NCI-H460 (cell line): ENCODE data around the gene UQCC2. TPM values are rescaled to one million over a fixed set of nuclear protein-coding genes. Genes with fewer than 3 reads are reported as not detected.

Experiments
- DNase-seq: peaks from one replicate; pipeline ENCODE4 v3.0.0-alpha.2; 2016; ENCODE audit warnings: low read depth; ENCODE audit errors: extremely low read depth
- total RNA-seq: library from RNA; depleted of rRNA; stranded (reverse); fragments of >200 nt; shearing (Covaris generic); gene quantifications from 2 replicates; pipeline ENCODE4 v1.2.3, GENCODE V29; 2014

Gene UQCC2
- total RNA-seq, 1 experiment from 2014 or later = 29.2 TPM

DNA sequence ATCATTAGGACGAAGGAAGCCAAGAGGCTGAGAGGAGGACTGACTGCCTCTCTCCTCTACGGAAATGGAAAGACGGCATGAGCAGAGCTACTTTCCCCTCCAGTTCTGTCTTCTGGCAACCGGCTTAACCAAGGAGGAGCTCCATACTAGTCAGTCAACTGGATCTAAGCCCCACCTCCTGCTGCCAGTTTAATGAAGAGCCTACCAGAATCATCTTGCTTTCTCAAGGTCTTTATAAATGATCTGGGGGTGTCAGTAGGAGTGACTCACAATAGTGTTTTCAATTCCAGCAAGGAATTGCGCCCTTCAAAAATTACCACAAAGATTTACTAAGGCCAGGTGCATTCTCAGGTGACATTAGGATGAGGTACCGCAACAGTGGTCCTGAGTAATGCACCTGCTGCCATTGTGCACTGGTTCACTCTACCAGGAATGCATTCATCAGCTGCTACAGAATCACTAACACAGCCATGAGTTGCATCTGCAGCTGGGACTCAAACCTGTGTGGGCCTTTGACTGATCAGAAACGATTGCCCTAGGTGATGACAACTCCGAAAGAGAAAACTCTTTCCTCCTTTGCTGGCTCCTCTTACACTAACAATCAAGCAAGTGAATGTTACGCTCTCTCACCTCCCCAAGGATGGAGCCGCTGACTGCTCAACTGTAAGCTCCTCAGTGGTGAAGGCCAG, 2.8 kb downstream of the UQCC2 start:
- no peak for DNase-seq

GRCh38 chr6:33707771-33708170, 3.7 kb downstream of the UQCC2 start:
- no peak for DNase-seq

DNA sequence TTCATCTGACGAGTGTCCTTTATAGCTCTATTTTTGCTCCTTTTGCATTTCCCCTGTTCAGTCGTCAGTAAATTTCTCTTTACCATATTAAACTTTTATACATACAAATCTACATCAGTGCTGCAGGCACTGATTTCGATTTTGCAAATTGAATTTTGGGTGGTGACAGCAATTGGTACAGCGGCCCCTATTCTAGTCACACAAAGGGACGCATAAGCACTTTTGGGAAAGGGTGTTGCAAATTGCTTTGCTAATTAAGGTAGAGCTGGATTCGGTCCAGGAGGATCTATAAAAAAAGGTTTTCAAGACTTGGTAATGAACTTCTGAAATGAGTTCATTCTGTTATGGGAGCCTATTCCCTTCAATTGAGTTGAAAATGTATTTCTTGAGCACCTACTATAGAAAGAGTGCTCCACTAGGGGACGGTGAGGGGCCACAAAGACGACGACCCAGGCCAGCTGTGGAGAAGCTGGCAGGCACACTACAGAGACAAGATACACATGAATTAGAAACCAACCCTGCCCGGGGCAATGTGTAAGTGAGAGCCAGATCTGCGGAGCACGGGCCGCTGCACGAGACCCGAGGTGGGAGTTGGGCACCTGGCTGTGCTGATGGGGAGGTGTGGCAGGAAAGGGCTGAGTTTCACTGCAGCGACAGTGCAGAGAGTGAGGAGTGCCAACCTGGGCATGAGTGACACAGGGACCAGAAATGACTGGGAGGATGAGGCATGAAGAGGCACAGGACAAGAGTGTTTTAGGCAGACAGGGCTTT, 5.4 kb downstream of the UQCC2 start:
- no peak for DNase-seq

- no peak for DNase-seq
These were observed 6.1 kb downstream of the UQCC2 start for GRCh38 chr6:33705268-33705885.

GRCh38 chr6:33704215-33705066, 7.1 kb downstream of the UQCC2 start:
- DNase-seq = no peak

- peak; percentile 49 for DNase-seq
These were observed 9.0 kb downstream of the UQCC2 start for GRCh38 chr6:33702345-33702977.

GRCh38 chr6:33700391-33701050, 11.0 kb downstream of the UQCC2 start:
- peak; percentile 75 for DNase-seq

- DNase-seq = no peak
These were observed 11.8 kb downstream of the UQCC2 start for GRCh38 chr6:33699739-33700138.

GRCh38 chr6:33699131-33699530, 12.4 kb downstream of the UQCC2 start:
- DNase-seq = no peak

GRCh38 chr6:33698494-33698893, 13.0 kb downstream of the UQCC2 start:
- no peak for DNase-seq

- no peak for DNase-seq
These were observed 13.7 kb downstream of the UQCC2 start for GRCh38 chr6:33697845-33698244.

DNA sequence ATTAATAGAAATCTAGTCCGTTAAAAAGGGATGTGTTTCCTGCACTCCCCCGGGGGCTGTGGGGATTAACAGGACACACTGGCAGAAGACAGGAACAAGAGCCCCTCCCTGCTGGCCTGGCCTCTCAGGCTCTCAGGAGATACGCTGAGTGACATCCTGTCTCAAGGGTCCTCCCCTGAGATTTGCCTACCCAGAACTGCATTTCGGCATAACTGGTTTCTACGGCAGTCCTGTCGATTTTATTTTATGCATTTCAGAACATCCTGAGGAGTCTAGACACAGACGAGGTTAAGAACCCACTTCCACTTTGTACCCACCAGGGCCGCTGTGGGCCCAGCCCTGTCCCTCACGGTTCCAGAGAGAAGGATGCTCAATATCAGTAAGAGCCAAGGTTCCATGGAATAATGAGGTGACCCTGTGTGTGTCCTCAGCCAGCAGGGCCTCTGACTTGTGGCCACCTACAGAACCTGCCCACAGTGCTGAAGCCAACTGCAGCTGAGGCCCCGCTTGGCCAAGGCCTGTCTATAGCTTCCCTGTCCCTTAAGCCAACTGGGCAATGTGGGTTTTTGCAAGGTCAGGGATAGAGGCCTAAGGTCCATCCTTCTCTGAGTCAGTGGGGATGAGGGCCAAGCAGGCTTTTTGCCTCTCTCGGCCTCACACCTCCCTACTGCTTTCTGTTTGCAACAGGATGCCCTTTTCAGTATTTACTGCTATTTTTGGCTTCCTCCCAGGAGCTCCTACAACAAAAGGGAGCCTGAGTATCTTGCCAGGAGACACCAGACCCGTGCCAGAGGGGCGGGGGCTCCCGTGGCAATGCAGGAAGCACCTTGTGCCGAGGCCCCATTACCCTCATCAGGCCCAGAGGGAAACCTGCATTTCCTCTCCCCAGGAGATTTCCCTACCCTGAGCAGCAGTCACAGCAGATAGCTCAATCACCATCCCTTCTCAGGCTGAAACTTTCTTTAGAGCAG, 14.7 kb downstream of the UQCC2 start:
- peak; percentile 74 for DNase-seq

DNA sequence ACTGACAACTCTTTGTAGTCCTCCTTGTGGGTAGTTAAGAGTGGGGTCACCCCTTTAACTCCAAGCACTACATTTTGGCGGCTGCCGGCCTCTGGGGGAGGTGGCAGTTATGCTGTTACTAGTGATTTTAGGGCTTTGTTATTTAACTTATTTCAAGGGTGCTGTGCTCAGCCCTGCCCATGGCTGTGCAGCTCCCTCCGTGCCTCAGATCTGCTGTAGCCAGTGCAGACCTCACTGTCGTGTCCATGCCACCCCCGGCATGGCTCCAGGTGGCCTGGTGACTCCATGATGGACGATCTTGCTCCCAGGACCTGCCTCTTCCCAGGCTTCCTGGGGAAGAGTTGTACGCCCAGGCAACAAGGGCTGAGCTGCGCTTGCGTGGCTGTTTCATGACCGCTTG, 15.4 kb downstream of the UQCC2 start:
- DNase-seq = no peak

GRCh38 chr6:33695451-33695887, 16.0 kb downstream of the UQCC2 start:
- no peak for DNase-seq

DNA sequence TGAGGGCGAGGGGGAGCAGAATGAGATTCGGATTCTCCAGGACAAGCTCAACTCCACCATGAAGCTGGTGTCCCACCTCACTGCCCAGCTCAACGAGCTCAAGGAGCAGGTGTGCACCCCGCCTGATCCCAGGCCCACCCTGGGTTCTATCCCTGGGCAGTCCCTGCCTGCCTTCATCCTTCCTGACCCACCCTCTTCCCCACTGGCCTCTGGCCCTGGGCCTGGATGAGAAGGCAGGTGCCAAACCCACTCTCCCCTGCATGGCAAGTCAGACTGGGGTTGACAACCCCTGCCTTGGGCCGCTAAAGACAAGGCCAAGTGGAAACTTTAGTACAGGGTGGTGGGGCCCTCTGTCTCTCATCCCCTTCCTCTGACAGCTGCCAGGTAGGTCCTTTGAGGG, 16.5 kb downstream of the UQCC2 start:
- DNase-seq = no peak

GRCh38 chr6:33694401-33694931, 17.0 kb downstream of the UQCC2 start:
- DNase-seq = peak; percentile 54

DNA sequence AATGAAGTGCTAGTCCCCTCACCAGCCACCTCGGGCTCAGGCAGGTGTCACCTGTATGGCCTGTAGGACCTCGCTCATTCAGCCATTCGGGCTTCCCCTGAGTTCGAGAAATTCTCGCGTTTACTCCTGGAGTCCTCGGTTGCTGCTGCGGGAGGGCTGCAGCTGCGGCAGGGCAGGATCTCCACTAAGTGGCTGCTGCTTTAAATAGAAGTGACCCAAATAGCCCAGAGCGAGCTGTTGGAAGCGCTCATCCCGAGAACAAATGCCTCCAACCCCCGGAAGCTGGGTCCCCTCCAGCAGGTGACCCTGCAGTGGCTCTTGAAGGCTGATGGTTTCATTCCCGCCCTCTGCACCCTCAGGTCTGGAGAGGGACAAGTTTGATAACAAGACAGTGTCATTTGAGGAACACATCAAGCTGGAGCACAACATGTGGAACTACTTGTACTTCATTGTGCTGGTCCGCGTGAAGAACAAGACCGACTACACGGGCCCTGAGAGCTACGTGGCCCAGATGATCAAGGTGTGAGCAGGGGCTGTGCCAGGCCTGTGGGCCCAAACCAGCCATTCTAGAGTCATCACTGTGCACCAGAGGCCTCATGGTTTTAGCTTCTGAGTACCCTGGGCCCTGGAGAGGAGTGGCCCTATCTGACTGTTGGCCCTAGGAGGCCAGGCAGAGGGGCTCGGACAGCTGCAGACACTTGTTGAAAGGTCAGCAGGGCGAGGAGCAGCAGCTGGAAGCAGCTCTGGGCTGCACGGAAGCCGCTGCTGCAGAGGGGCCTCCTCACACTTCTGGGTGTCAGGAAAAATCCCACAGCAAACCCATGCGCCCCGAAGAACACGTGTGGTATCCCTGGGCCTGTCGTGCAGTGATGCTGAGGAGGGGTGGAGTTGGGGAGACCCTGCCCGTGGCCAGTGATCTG, 18.1 kb downstream of the UQCC2 start:
- no peak for DNase-seq
